ENCODE measurements around the gene SYNPO2.

Gene SYNPO2

GRCh38 chr4:119037709-119038108 lies 149.1 kb downstream of the SYNPO2 start:
- no peak for TF ChIP-seq CTCF (IDR thresholded peaks at IDR 0.05; ENCODE audit: low read depth, low read length, missing control alignments)
- in situ Hi-C loops (cut with HindIII; ENCODE audit: low pct_ligation_motif_present, low sequenced_read_pairs), result no loop called here
- Histone ChIP-seq H3K27me3 (replicated peaks) (no peaks in the 10 kb centered on the region), H3K27ac (no peak overlapping the region), H3K36me3 (replicated peaks) (no peaks in the 10 kb centered on the region), H3K4me3 (ENCODE audit: low read depth, low read length) (no peak overlapping the region)
- DNase-seq, result no peak

DNA sequence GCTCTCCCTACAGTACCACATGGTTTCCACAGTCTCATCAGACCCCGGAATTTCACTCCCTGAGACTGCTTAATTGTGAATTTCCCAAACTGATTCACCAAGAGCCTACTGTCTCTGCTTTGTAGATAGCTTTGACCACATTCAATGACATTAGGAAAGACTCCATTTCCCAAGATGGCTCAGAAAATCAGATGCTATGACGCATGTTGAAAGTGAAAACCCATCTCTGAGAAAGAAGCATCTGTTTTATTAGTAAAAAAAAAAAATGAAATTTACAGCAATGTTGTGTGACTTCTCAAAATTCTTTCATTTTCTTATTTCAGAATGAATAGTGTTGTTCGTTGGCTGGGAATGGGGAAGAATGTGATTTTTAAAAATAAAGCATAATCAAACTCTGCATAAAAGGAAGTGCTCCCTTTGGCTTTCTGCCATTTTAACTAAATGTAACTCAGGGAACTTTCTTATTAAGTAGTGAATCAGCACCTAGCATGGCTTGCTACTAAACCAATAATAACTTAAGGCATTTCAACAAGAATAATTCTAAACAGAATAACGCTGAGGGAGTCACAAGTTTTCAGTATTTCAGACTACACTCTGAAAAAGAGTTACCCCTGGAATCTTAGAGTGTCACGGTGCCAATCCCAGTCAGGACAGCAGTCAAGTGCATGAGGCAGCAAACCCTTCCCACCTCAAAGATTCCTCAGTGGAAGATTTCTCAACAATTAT lies 149.6 kb downstream of the SYNPO2 start:
- no peaks in the 10 kb centered on the region for H3K36me3 ChIP-seq (replicated peaks)
- TF ChIP-seq CTCF (IDR thresholded peaks at IDR 0.05; ENCODE audit: low read depth, low read length, missing control alignments), result no peak
- H3K27ac ChIP-seq, result no peak overlapping the region
- in situ Hi-C loops (cut with HindIII; ENCODE audit: low pct_ligation_motif_present, low sequenced_read_pairs), result no loop called here
- H3K27me3 ChIP-seq (replicated peaks), result no peaks in the 10 kb centered on the region
- no peak overlapping the region for H3K4me3 ChIP-seq (ENCODE audit: low read depth, low read length)
- DNase-seq, result no peak

DNA sequence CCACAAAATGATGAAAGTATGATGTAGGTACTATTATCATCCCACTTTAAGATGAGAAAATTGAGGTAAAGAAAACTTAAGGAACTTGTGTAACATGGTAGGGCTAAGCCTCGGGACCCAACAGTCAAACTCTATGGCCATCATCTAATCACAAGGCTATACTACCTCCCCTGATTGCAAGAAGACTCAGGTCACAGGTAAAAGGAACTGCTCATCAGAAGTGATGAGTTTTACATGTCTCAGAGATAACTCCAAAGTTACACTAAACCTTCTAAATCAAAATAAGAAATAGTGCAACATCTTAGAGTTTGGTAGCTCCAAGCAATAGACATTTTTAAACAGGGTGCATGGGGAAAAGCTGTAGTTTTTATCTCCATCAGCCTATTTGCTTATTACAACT lies 150.5 kb downstream of the SYNPO2 start:
- Histone ChIP-seq H3K27ac (no peak overlapping the region), H3K4me3 (ENCODE audit: low read depth, low read length) (no peak overlapping the region), H3K36me3 (replicated peaks) (no peaks in the 10 kb centered on the region), H3K27me3 (replicated peaks) (no peaks in the 10 kb centered on the region)
- no peak for TF ChIP-seq CTCF (IDR thresholded peaks at IDR 0.05; ENCODE audit: low read depth, low read length, missing control alignments)
- in situ Hi-C loops (cut with HindIII; ENCODE audit: low pct_ligation_motif_present, low sequenced_read_pairs), result no loop called here
- no peak for DNase-seq

DNA sequence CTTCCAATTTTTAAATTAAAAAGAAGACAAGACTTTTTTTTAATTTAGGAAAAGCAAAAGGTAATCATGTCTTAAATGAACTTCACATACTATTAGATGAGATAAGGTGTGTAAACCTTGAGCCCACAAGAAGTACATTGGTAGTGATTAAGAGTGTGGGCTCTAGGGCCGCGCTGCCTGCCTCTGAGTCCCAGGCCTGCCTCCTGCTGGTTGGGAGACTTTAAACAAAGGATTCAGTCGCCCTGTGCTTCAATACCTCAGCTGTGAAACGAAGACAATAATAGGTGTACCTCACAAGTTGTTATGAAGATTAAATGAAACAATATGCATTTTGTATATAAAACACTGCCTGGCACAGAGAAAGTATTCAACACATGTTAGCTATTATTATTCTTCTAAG lies 151.1 kb downstream of the SYNPO2 start:
- Histone ChIP-seq H3K27me3 (replicated peaks) (no peaks in the 10 kb centered on the region), H3K36me3 (replicated peaks) (no peaks in the 10 kb centered on the region), H3K4me3 (ENCODE audit: low read depth, low read length) (no peak overlapping the region), H3K27ac (no peak overlapping the region)
- DNase-seq, result no peak
- in situ Hi-C loops (cut with HindIII; ENCODE audit: low pct_ligation_motif_present, low sequenced_read_pairs), result no loop called here
- TF ChIP-seq CTCF (IDR thresholded peaks at IDR 0.05; ENCODE audit: low read depth, low read length, missing control alignments), result peak; percentile 42

DNA sequence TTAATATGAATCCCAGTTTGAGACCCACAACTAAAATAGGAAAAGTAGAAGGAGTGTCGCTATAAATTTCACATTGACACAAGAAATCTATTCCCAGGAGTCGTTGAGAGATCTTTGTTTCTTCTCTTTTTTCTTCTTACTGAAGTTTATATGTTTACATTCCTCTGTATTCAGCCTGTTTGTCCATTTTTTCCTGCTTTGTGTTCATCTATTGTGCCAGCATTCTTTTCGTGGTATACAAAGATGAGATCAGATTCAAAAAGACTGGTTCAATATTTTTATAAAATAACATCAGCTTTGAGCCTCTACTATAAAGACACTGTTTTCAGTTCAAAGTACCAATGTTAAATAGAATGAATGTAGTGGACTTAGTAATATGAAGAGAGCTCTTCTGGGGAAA lies 151.6 kb downstream of the SYNPO2 start:
- Histone ChIP-seq H3K36me3 (replicated peaks) (no peaks in the 10 kb centered on the region), H3K27ac (peak overlapping the region; percentile 67), H3K4me3 (ENCODE audit: low read depth, low read length) (no peak overlapping the region), H3K27me3 (replicated peaks) (no peaks in the 10 kb centered on the region)
- TF ChIP-seq CTCF (IDR thresholded peaks at IDR 0.05; ENCODE audit: low read depth, low read length, missing control alignments), result no peak
- DNase-seq, result no peak
- in situ Hi-C loops (cut with HindIII; ENCODE audit: low pct_ligation_motif_present, low sequenced_read_pairs), result no loop called here

DNA sequence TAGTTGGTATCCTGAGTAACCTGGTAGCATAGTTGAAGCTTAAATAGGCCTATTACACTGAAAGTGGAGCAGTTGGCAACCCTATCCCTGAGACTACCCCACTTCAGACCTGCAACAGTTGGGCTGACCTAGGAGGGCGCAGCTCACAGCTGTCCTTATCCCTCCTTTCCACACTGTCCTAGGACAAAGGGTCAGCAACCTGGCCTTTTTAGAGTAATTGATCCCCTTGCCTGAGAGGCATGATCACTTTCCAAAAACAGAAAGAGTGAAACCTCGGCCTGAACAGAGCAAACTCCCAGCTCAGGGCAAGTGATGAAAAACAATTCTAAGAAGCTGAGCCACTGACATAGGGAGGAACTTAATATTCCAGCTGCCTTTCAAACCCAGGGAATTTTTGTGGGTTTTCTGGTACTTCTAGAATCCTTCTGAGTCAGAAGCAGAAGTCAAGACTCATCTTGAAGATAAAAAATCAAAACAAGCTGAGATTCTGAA lies 152.1 kb downstream of the SYNPO2 start:
- Histone ChIP-seq H3K27ac (peak overlapping the region; percentile 67), H3K4me3 (ENCODE audit: low read depth, low read length) (no peak overlapping the region), H3K27me3 (replicated peaks) (no peaks in the 10 kb centered on the region), H3K36me3 (replicated peaks) (no peaks in the 10 kb centered on the region)
- DNase-seq, result peak; percentile 80
- no peak for TF ChIP-seq CTCF (IDR thresholded peaks at IDR 0.05; ENCODE audit: low read depth, low read length, missing control alignments)
- in situ Hi-C loops (cut with HindIII; ENCODE audit: low pct_ligation_motif_present, low sequenced_read_pairs), result no loop called here
